Prostate gland (tissue), 2 donors: Measurements from ENCODE around the gene JPH4. TPM values are rescaled to one million over a fixed set of nuclear protein-coding genes. Genes with fewer than 3 reads are reported as not detected.
A peak's percentile ranks its signal among the peaks of the same experiment; 100 is the strongest.

ENCODE experiments used
- DNase-seq: peaks from one replicate; pipeline ENCODE4 v3.0.0-alpha.2; 2019; ENCODE audit warnings: low spot score
- H3K27ac ChIP-seq, 2 donors: fragments of 200-600 bp; sonication (generic); 2 replicates each; pipeline ENCODE4 v1.5.1; 2017 to 2019
- H3K27me3 ChIP-seq: fragments of 200-600 bp; sonication (generic); replicated peaks from 2 replicates; pipeline ENCODE4 v1.5.1; 2019; ENCODE audit not compliant: insufficient read depth
- H3K36me3 ChIP-seq, 2 donors: fragments of 200-600 bp; sonication (generic); 1 replicate in 1 of 2; 2 replicates in 1 of 2; pipeline versions ENCODE4 v1.5.1 to v1.8.1; 2017 to 2019
- H3K4me1 ChIP-seq: fragments of 200-600 bp; sonication (generic); replicated peaks from 2 replicates; pipeline ENCODE4 v1.5.1; 2019
- H3K4me3 ChIP-seq, 2 donors: fragments of 200-600 bp; sonication (generic); 2 replicates each; pipeline ENCODE4 v1.5.1; 2017 to 2019
- H3K9me3 ChIP-seq: fragments of 200-600 bp; sonication (generic); 2 replicates; pipeline ENCODE4 v1.5.1; 2017
- POLR2A ChIP-seq: fragments of 450-650 bp; IDR thresholded peaks from one replicate; pipeline ENCODE4 v1.6.1; 2016; ENCODE audit warnings: antibody characterized with exemption, mild to moderate bottlenecking
- POLR2AphosphoS5 ChIP-seq: sonication (generic); formaldehyde crosslinking; IDR thresholded peaks from one replicate; pipeline ENCODE4 v1.6.1; 2017; ENCODE audit warnings: antibody characterized with exemption
- WGBS: methylation state at CpG from one replicate; pipeline ENCODE4 v1.1.5; 2018; 5-methylcytosine and 5-hydroxymethylcytosine counted together
- intact Hi-C: fragments of 100-400 bp; cut with DNase I; formaldehyde crosslinking; loops from one replicate; pipeline ENCODE4 v1.14.2; 2022
- total RNA-seq, 2 donors: library from RNA; depleted of rRNA; stranded (reverse); fragments of >200 nt; gene quantifications; one replicate each; pipeline ENCODE4 v1.1.0, GENCODE V29; 2016
- TF ChIP-seq, protein P1 (sequence below), 4 experiments: fragments of 200-600 bp in 2 of 4; fragments of 450-650 bp in 2 of 4; sonication (generic) in 2 of 4; IDR thresholded peaks; 1 replicate in 3 of 4; 2 replicates in 1 of 4; pipeline ENCODE4 v1.5.1; 2016 to 2019; ENCODE audit warnings: antibody characterized with exemption in 4 of 4, mild to moderate bottlenecking in 2 of 4, moderate library complexity in 2 of 4

JPH4 gene
- total RNA-seq, 2 donors from 2014 or later: 8.5 to 17.8 TPM

DNA sequence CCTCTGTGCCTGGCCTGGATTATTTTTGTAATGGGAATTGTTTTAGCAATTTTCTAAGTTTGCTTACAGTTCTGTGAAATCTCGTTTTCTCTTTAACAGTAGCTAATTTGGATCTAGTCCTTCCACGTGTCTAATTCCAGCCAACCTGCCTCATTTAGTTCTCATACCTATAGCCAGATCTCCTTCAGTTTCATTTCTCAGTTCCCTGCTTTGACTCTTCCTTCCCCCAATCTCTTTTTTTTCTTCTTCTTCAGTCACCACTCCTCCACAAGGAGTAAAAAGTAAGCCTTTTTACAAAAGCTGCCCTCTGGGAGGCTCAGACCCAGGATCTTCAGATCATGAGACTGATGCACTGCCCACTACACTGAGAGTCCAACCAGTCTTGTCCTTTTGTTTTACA lies 21.1 kb downstream of the JPH4 start:
- intact Hi-C loops: no loop called here
- TF ChIP-seq, protein P1, sequence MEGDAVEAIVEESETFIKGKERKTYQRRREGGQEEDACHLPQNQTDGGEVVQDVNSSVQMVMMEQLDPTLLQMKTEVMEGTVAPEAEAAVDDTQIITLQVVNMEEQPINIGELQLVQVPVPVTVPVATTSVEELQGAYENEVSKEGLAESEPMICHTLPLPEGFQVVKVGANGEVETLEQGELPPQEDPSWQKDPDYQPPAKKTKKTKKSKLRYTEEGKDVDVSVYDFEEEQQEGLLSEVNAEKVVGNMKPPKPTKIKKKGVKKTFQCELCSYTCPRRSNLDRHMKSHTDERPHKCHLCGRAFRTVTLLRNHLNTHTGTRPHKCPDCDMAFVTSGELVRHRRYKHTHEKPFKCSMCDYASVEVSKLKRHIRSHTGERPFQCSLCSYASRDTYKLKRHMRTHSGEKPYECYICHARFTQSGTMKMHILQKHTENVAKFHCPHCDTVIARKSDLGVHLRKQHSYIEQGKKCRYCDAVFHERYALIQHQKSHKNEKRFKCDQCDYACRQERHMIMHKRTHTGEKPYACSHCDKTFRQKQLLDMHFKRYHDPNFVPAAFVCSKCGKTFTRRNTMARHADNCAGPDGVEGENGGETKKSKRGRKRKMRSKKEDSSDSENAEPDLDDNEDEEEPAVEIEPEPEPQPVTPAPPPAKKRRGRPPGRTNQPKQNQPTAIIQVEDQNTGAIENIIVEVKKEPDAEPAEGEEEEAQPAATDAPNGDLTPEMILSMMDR (IDR thresholded peaks at IDR 0.05): no peak
- no peak for TF ChIP-seq POLR2A
- no peak for TF ChIP-seq POLR2AphosphoS5
- H3K36me3 ChIP-seq: no peaks in the 10 kb centered on the region
- no peak overlapping the region for H3K27ac ChIP-seq
- H3K4me3 ChIP-seq: no peak overlapping the region
- H3K27me3 ChIP-seq: no peaks in the 10 kb centered on the region
- 32% methylated on average over 2 of the region's 2 CpGs for WGBS
- DNase-seq: no peak
- H3K4me1 ChIP-seq: peaks cover 6% of the 10 kb centered on the region
- no peaks in the 10 kb centered on the region for H3K9me3 ChIP-seq

DNA sequence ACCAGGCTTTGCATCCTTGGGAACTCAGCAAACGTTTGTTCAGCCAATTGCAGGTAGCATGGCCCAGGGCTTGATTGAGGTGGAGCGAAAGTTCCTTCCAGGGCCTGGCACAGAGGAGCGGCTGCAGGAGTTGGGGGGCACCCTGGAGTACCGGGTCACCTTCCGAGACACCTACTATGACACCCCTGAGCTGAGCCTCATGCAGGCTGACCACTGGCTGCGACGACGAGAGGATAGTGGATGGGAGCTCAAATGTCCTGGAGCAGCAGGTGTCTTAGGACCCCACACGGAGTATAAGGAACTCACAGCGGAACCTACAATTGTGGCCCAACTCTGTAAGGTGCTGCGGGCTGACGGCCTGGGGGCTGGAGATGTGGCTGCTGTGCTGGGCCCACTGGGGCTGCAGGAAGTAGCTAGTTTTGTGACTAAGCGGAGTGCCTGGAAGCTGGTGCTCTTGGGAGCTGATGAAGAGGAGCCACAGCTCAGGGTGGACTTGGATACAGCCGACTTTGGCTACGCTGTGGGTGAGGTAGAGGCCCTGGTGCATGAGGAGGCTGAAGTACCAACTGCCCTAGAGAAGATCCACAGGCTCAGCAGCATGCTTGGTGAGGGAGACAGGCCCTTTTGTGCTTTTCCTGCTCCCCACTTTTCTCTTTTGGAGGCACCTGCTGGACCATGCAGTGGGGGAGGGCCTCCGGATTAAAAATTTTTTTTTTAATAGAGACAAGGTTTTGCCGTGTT lies 21.7 kb downstream of the JPH4 start:
- DNase-seq: no peak
- WGBS: 30% methylated on average over 17 of the region's 17 CpGs
- intact Hi-C loops: no loop called here
- H3K9me3 ChIP-seq: no peaks in the 10 kb centered on the region
- peak overlapping the region; percentile 71 to 84 for H3K4me3 ChIP-seq
- no peaks in the 10 kb centered on the region for H3K27me3 ChIP-seq
- peak overlapping the region; percentile 89 to 90 for H3K27ac ChIP-seq
- no peaks in the 10 kb centered on the region for H3K36me3 ChIP-seq
- peaks cover 6% of the 10 kb centered on the region for H3K4me1 ChIP-seq
- TF ChIP-seq POLR2AphosphoS5: no peak
- TF ChIP-seq POLR2A: no peak
- TF ChIP-seq, protein P1 (IDR thresholded peaks at IDR 0.05): no peak

DNA sequence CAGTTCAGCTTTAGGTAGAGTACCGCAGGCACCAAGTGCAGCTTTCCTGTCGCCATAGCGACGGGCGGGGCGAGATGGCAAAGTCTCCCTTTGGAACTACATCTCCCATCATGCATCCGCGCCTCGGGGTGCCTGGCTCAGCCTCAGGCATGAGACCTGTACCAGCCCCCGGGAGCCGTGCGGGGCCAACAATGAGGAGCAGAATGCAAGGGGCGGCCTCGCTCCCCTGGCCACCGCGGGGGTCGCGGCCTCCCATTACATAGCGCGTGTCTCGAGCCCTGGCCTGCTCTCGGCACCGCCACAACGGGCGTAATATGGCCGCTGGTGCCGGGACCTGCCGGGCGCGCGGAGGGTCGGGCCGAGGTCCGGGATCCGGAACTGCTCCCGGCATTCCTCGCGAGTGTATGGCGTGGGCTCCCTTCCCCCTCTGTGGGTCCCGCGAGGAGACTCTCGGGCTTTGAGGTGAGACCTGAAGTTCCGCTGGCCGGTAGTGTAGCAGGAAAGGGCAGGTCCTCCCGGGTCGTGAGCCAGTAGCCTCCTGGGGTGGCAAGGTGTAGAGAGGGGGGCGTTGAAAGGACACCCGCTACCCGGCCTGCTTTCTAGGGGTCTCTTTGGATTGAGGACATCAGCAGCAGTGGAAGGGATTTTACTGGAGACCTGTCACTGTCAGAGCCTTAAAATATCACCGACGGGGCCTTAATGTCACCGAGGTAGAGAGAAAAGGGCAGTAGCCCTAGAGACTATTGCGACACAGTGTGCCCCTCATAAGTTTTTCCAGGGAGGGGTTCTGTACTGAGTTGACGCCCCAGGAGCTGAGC lies 22.5 kb downstream of the JPH4 start, which contains the start of gene THTPA:
TSS of gene THTPA (plus strand) at position 390 of the 818 bp plus-strand sequence. CDS start 487 bp downstream, outside the sequence.
- DNase-seq: peak; percentile 93
- peak within 1 kb of the TSS; percentile 71 to 84 for H3K4me3 ChIP-seq

DNA sequence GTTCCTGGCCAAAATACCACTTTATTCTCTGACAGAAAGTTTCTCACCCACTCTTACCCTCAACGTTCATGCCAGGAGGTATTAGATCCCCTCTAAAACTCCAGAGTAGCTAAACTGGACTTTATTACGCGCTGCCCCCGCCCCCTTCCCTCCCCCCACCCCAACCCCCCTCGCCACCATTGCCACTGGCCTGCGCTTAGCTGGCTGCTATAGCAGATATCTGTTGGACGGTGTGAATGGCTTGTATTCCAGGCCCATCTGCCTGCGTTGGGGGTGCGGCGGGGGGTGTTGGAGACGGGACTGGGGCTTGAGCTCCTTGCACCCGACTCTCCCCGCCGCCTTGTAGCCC lies 23.1 kb downstream of the JPH4 start:
- H3K9me3 ChIP-seq: no peaks in the 10 kb centered on the region
- 4% methylated on average over 7 of the region's 14 CpGs for WGBS
- intact Hi-C loops: no loop called here
- H3K27ac ChIP-seq: peak overlapping the region; percentile 89 to 90
- H3K27me3 ChIP-seq: no peaks in the 10 kb centered on the region
- H3K4me3 ChIP-seq: peak overlapping the region; percentile 71 to 84
- no peak for DNase-seq
- peaks cover 6% of the 10 kb centered on the region for H3K4me1 ChIP-seq
- H3K36me3 ChIP-seq: no peaks in the 10 kb centered on the region
- no peak for TF ChIP-seq POLR2AphosphoS5
- no peak for TF ChIP-seq POLR2A
- TF ChIP-seq, protein P1 (IDR thresholded peaks at IDR 0.05): no peak

More for the DNA sequence above, 22.5 kb downstream of the JPH4 start, which contains the start of gene THTPA:
- Histone ChIP-seq H3K36me3 (no peaks in the 10 kb centered on the region), H3K27me3 (no peaks in the 10 kb centered on the region), H3K4me1 (peaks cover 6% of the 10 kb centered on the region), H3K27ac (peak within 1 kb of the TSS; percentile 89 to 90), H3K9me3 (no peaks in the 10 kb centered on the region)
- peak; percentile 86 for TF ChIP-seq POLR2AphosphoS5
- peak; percentile 41 for TF ChIP-seq POLR2A
- TF ChIP-seq, protein P1 (IDR thresholded peaks at IDR 0.05): peak in 1 of 4 experiments; percentile 10
- intact Hi-C loops: no loop called here
- under 1% methylated on average over 49 of the region's 54 CpGs for WGBS
